Prostate gland (tissue), 2 donors: ENCODE data around the gene ANKS1B. TPM values are rescaled to one million over a fixed set of nuclear protein-coding genes. Genes with fewer than 3 reads are reported as not detected.
"Not testable (repeated sequence)": the region's sequence is repeated elsewhere in the genome, so short reads cannot be mapped to it uniquely, and the experiment has no call there.

ENCODE experiments used
- DNase-seq: peaks from one replicate; pipeline ENCODE4 v3.0.0-alpha.2; 2019; ENCODE audit warnings: low spot score
- H3K27ac ChIP-seq, 2 donors: fragments of 200-600 bp; sonication (generic); 2 replicates each; pipeline ENCODE4 v1.5.1; 2017 to 2019
- H3K27me3 ChIP-seq: fragments of 200-600 bp; sonication (generic); replicated peaks from 2 replicates; pipeline ENCODE4 v1.5.1; 2019; ENCODE audit not compliant: insufficient read depth
- H3K36me3 ChIP-seq, 2 donors: fragments of 200-600 bp; sonication (generic); 1 replicate in 1 of 2; 2 replicates in 1 of 2; pipeline versions ENCODE4 v1.5.1 to v1.8.1; 2017 to 2019
- H3K4me1 ChIP-seq: fragments of 200-600 bp; sonication (generic); replicated peaks from 2 replicates; pipeline ENCODE4 v1.5.1; 2019
- H3K4me3 ChIP-seq, 2 donors: fragments of 200-600 bp; sonication (generic); 2 replicates each; pipeline ENCODE4 v1.5.1; 2017 to 2019
- H3K9me3 ChIP-seq: fragments of 200-600 bp; sonication (generic); 2 replicates; pipeline ENCODE4 v1.5.1; 2017
- POLR2A ChIP-seq: fragments of 450-650 bp; IDR thresholded peaks from one replicate; pipeline ENCODE4 v1.6.1; 2016; ENCODE audit warnings: antibody characterized with exemption, mild to moderate bottlenecking
- POLR2AphosphoS5 ChIP-seq: sonication (generic); formaldehyde crosslinking; IDR thresholded peaks from one replicate; pipeline ENCODE4 v1.6.1; 2017; ENCODE audit warnings: antibody characterized with exemption
- WGBS: methylation state at CpG from one replicate; pipeline ENCODE4 v1.1.5; 2018; 5-methylcytosine and 5-hydroxymethylcytosine counted together
- intact Hi-C: fragments of 100-400 bp; cut with DNase I; formaldehyde crosslinking; loops from one replicate; pipeline ENCODE4 v1.14.2; 2022
- total RNA-seq, 2 donors: library from RNA; depleted of rRNA; stranded (reverse); fragments of >200 nt; gene quantifications; one replicate each; pipeline ENCODE4 v1.1.0, GENCODE V29; 2016
- TF ChIP-seq, protein P1 (sequence below), 4 experiments: fragments of 200-600 bp in 2 of 4; fragments of 450-650 bp in 2 of 4; sonication (generic) in 2 of 4; IDR thresholded peaks; 1 replicate in 3 of 4; 2 replicates in 1 of 4; pipeline ENCODE4 v1.5.1; 2016 to 2019; ENCODE audit warnings: antibody characterized with exemption in 4 of 4, mild to moderate bottlenecking in 2 of 4, moderate library complexity in 2 of 4

Gene ANKS1B
- total RNA-seq, 2 donors from 2014 or later = 13.0 to 17.4 TPM

DNA sequence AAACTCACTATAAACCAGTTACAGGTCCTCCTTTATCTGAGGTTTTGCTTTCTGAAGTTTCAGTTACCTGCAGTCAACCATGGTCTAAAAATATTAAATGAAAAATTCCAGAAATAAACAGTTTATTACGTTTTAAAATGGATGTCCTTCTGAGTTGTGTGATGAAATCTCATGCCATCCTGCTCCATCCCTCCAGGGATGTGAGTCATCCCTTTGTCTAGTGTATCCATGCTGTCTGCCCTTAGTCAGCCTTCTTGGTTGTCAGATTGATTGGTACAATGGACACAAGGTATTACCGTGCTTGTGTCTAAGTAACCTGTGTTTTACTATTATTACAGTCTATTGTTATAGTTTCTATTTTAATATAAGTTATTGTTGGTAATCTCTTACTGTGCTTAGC is 1011.3 kb downstream of the ANKS1B start:
- intact Hi-C loops = no loop called here
- no peak overlapping the region for H3K27ac ChIP-seq
- no peak for DNase-seq
- no peaks in the 10 kb centered on the region for H3K27me3 ChIP-seq
- no peak overlapping the region for H3K4me3 ChIP-seq
- 80% methylated on average over 2 of the region's 2 CpGs for WGBS
- no peaks in the 10 kb centered on the region for H3K4me1 ChIP-seq
- no peaks in the 10 kb centered on the region for H3K9me3 ChIP-seq
- no peaks in the 10 kb centered on the region for H3K36me3 ChIP-seq
- TF ChIP-seq POLR2AphosphoS5 (no peak), POLR2A (no peak)
- TF ChIP-seq, protein P1, sequence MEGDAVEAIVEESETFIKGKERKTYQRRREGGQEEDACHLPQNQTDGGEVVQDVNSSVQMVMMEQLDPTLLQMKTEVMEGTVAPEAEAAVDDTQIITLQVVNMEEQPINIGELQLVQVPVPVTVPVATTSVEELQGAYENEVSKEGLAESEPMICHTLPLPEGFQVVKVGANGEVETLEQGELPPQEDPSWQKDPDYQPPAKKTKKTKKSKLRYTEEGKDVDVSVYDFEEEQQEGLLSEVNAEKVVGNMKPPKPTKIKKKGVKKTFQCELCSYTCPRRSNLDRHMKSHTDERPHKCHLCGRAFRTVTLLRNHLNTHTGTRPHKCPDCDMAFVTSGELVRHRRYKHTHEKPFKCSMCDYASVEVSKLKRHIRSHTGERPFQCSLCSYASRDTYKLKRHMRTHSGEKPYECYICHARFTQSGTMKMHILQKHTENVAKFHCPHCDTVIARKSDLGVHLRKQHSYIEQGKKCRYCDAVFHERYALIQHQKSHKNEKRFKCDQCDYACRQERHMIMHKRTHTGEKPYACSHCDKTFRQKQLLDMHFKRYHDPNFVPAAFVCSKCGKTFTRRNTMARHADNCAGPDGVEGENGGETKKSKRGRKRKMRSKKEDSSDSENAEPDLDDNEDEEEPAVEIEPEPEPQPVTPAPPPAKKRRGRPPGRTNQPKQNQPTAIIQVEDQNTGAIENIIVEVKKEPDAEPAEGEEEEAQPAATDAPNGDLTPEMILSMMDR (IDR thresholded peaks at IDR 0.05) = no peak

- no peak overlapping the region for H3K27ac ChIP-seq
- no peaks in the 10 kb centered on the region for H3K9me3 ChIP-seq
- no peak overlapping the region for H3K4me3 ChIP-seq
- intact Hi-C loops = no loop called here
- no peaks in the 10 kb centered on the region for H3K27me3 ChIP-seq
- no peaks in the 10 kb centered on the region for H3K36me3 ChIP-seq
- no peak for TF ChIP-seq POLR2A
- TF ChIP-seq, protein P1 (IDR thresholded peaks at IDR 0.05) = no peak
- no peak for DNase-seq
- no peaks in the 10 kb centered on the region for H3K4me1 ChIP-seq
These were observed 1013.8 kb downstream of the ANKS1B start for GRCh38 chr12:98970950-98971349.

DNA sequence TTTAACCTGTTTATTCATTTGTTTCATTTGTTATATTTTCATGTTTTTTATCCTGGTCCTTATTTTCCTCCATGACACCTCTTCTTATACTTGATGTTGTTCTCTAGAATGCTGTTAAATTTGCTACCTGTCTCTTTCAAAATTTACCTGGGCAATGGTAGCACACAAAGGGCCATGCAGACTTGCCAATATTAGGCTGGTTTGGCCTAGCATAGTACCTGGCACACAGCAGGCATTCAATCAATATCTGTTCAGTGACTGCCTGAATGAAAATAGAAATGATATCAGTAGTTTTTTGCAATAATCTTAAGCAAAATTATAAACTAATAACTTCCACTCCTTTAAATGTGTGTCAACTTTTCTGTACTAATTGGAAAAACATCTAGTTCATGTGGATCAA is 1014.5 kb downstream of the ANKS1B start:
- no peaks in the 10 kb centered on the region for H3K36me3 ChIP-seq
- H3K9me3 ChIP-seq = no peaks in the 10 kb centered on the region
- no peak overlapping the region for H3K27ac ChIP-seq
- intact Hi-C loops = no loop called here
- no peak for TF ChIP-seq POLR2AphosphoS5
- TF ChIP-seq, protein P1 (IDR thresholded peaks at IDR 0.05) = no peak
- no peak for TF ChIP-seq POLR2A
- no peaks in the 10 kb centered on the region for H3K4me1 ChIP-seq
- no peak for DNase-seq
- H3K27me3 ChIP-seq = no peaks in the 10 kb centered on the region
- H3K4me3 ChIP-seq = no peak overlapping the region

DNA sequence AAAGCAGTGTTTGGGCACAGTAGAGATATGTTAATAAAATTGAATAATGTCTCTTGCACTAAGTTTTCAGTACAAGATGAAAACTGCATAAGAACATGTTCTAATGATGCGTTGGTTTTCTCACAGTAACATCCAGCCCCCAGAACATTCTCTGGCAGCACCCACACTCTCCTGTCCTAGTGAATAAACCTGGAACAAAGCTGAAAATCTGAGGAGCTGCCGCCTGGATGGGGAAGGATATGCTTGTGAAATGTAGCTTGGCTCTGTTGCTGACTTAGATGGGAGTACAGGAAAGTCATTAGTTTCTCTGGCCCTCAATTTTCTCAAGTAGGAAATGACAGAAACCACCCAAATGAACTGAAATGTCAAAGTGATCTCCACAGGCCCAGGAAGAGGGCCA is 1015.8 kb downstream of the ANKS1B start:
- H3K27me3 ChIP-seq = no peaks in the 10 kb centered on the region
- TF ChIP-seq POLR2A = no peak
- TF ChIP-seq POLR2AphosphoS5 = no peak
- TF ChIP-seq, protein P1 (IDR thresholded peaks at IDR 0.05) = no peak
- 40% methylated on average over 2 of the region's 2 CpGs for WGBS
- no peak overlapping the region for H3K4me3 ChIP-seq
- H3K9me3 ChIP-seq = no peaks in the 10 kb centered on the region
- no peaks in the 10 kb centered on the region for H3K4me1 ChIP-seq
- intact Hi-C loops = no loop called here
- H3K27ac ChIP-seq = no peak overlapping the region
- no peak for DNase-seq
- no peaks in the 10 kb centered on the region for H3K36me3 ChIP-seq

- intact Hi-C loops, H3K4me1 ChIP-seq, H3K27me3 ChIP-seq, H3K36me3 ChIP-seq, H3K4me3 ChIP-seq, H3K9me3 ChIP-seq, H3K27ac ChIP-seq, DNase-seq: not testable (repeated sequence)
- WGBS = 91% methylated on average over 5 of the region's 5 CpGs
These were observed 1027.6 kb downstream of the ANKS1B start for GRCh38 chr12:98957135-98957534.
